H1 (cell line): ENCODE results near the gene SPTBN1. TPM values are rescaled to one million over a fixed set of nuclear protein-coding genes. Genes with fewer than 3 reads are reported as not detected.

Source experiments
- CTCF ChIA-PET: fragments of 300-600 bp; sonication (Branson Sonifier 250); formaldehyde crosslinking; loops from one replicate; lab custom pipeline; 2021; ENCODE audit not compliant: partially characterized antibody; lab: Charles Lee
- POLR2A ChIA-PET: fragments of 300-600 bp; sonication (Branson Sonifier 250); formaldehyde crosslinking; loops from one replicate; lab custom pipeline; 2021; ENCODE audit warnings: inconsistent platforms; ENCODE audit not compliant: partially characterized antibody; lab: Charles Lee
- DNase-seq, 2 experiments: peaks; one replicate each; pipeline versions ENCODE4 v3.0.0 to v3.0.0-alpha.2; 2010 to 2022; ENCODE audit warnings: low spot score in 2 of 2, low read depth in 1 of 2, mixed read lengths in 1 of 2
- FAIRE-seq: peaks from 2 replicates; lab custom pipeline; 2011; peaks lifted over from hg19 to GRCh38; lab: Jason Lieb, UNC
- H2AFZ ChIP-seq: 2 replicates; pipeline ENCODE4 v1.8.1; 2012; ENCODE audit warnings: low read length, inconsistent platforms
- H2AK5ac ChIP-seq: 2 replicates; pipeline ENCODE4 v1.6.1; 2013; ENCODE audit warnings: low read depth, low read length
- H2BK120ac ChIP-seq: replicated peaks from 2 replicates; pipeline ENCODE3; 2013; ENCODE audit warnings: low read depth, low read length, inconsistent platforms
- H2BK12ac ChIP-seq: 2 replicates; pipeline ENCODE4 v1.6.1; 2013; ENCODE audit warnings: low read depth, low read length
- H2BK15ac ChIP-seq: 2 replicates; pipeline ENCODE4 v1.6.1; 2013; ENCODE audit warnings: low read length
- H2BK20ac ChIP-seq: 2 replicates; pipeline ENCODE4 v1.6.1; 2013; ENCODE audit warnings: low read length
- H2BK5ac ChIP-seq: 2 replicates; pipeline ENCODE4 v1.6.1; 2013; ENCODE audit warnings: low read depth, low read length
- H3K14ac ChIP-seq: 2 replicates; pipeline ENCODE4 v1.6.1; 2013; ENCODE audit warnings: inconsistent platforms; ENCODE audit not compliant: insufficient read length
- H3K18ac ChIP-seq: 2 replicates; pipeline ENCODE4 v1.6.1; 2013; ENCODE audit warnings: low read length; ENCODE audit errors: extremely low read depth
- H3K23ac ChIP-seq: 2 replicates; pipeline ENCODE4 v1.6.1; 2013; ENCODE audit warnings: inconsistent platforms; ENCODE audit not compliant: insufficient read length
- H3K23me2 ChIP-seq: 2 replicates; pipeline ENCODE4 v1.6.1; 2013; ENCODE audit warnings: low read depth, low read length
- H3K27ac ChIP-seq: 2 replicates; pipeline ENCODE4 v1.6.1; 2011; ENCODE audit warnings: low read depth, low read length, inconsistent platforms
- H3K27me3 ChIP-seq, 4 experiments: replicated peaks in 1 of 4; 1 replicate in 1 of 4; 2 replicates in 3 of 4; pipeline versions ENCODE4 v1.6.1 to v1.8.1; 2011 to 2013; ENCODE audit warnings: low read length in 3 of 4, mild to moderate bottlenecking in 3 of 4, inconsistent platforms in 2 of 4, mixed read lengths in 2 of 4, moderate library complexity in 1 of 4; ENCODE audit not compliant: control insufficient read depth in 3 of 4, insufficient read depth in 3 of 4; ENCODE audit errors: extremely low read depth in 1 of 4
- H3K36me3 ChIP-seq, 4 experiments: 2 replicates each; pipeline versions ENCODE4 v1.6.1 to v1.8.1; 2011 to 2013; ENCODE audit warnings: mild to moderate bottlenecking in 4 of 4, low read length in 3 of 4, moderate library complexity in 2 of 4, control low read depth in 1 of 4, inconsistent platforms in 1 of 4; ENCODE audit not compliant: insufficient read depth in 4 of 4, control insufficient read depth in 2 of 4
- H3K4ac ChIP-seq: replicated peaks from 2 replicates; pipeline ENCODE3; 2013; ENCODE audit warnings: low read length, low read depth, mixed read lengths, inconsistent platforms; ENCODE audit not compliant: insufficient read length
- H3K4me1 ChIP-seq, 4 experiments: replicated peaks in 1 of 4; 1 replicate in 1 of 4; 2 replicates in 3 of 4; pipeline versions ENCODE4 v1.6.1 to v1.8.1; 2011 to 2013; ENCODE audit warnings: low read length in 3 of 4, inconsistent platforms in 2 of 4, mixed read lengths in 1 of 4; ENCODE audit not compliant: insufficient read depth in 4 of 4, control insufficient read depth in 3 of 4
- H3K4me2 ChIP-seq, 2 experiments: 2 replicates each; pipeline versions ENCODE4 v1.6.1 to v1.8.1; 2011 to 2013; ENCODE audit warnings: low read depth in 2 of 2, low read length in 2 of 2, control low read depth in 1 of 2, inconsistent platforms in 1 of 2, mild to moderate bottlenecking in 1 of 2; ENCODE audit not compliant: insufficient read depth in 1 of 2
- H3K4me3 ChIP-seq, 4 experiments: fragments of 200-600, 300-600 bp in 1 of 4; sonication (generic), shearing (Covaris generic), sonication (Bioruptor Twin) in 1 of 4; 2 replicates each; pipeline versions ENCODE4 v1.5.1 to v1.8.1; 2011 to 2016; ENCODE audit warnings: low read length in 4 of 4, low read depth in 3 of 4, control low read depth in 2 of 4, inconsistent platforms in 2 of 4, mild to moderate bottlenecking in 2 of 4, mixed read lengths in 1 of 4, moderate library complexity in 1 of 4; ENCODE audit not compliant: insufficient read depth in 2 of 4; ENCODE audit errors: extremely low read depth in 1 of 4
- H3K56ac ChIP-seq: replicated peaks from 2 replicates; pipeline ENCODE3; 2013; ENCODE audit warnings: low read depth, mild to moderate bottlenecking, mixed read lengths, low read length, inconsistent platforms; ENCODE audit not compliant: insufficient read length
- H3K79me1 ChIP-seq: 2 replicates; pipeline ENCODE4 v1.6.1; 2013; ENCODE audit warnings: low read depth, low read length, control low read depth
- H3K79me2 ChIP-seq, 2 experiments: 2 replicates each; pipeline versions ENCODE4 v1.6.1 to v1.8.1; 2012 to 2013; ENCODE audit warnings: low read length in 2 of 2, mild to moderate bottlenecking in 2 of 2, inconsistent platforms in 1 of 2; ENCODE audit not compliant: insufficient read depth in 2 of 2, control insufficient read depth in 1 of 2
- H3K9ac ChIP-seq, 4 experiments: replicated peaks in 1 of 4; 1 replicate in 1 of 4; 2 replicates in 3 of 4; pipeline versions ENCODE4 v1.6.1 to v1.8.1; 2011 to 2013; ENCODE audit warnings: low read depth in 3 of 4, low read length in 3 of 4, control low read depth in 2 of 4, mild to moderate bottlenecking in 2 of 4, moderate library complexity in 2 of 4, inconsistent platforms in 1 of 4; ENCODE audit errors: extremely low read depth in 1 of 4
- H3K9me3 ChIP-seq, 2 experiments: 2 replicates each; pipeline versions ENCODE4 v1.6.1 to v1.8.1; 2012 to 2013; ENCODE audit warnings: mild to moderate bottlenecking in 2 of 2, moderate library complexity in 2 of 2, control low read depth in 1 of 2, inconsistent platforms in 1 of 2, low read depth in 1 of 2, low read length in 1 of 2, mixed read lengths in 1 of 2; ENCODE audit not compliant: insufficient read depth in 2 of 2
- H4K20me1 ChIP-seq, 2 experiments: replicated peaks in 1 of 2; 2 replicates each; pipeline versions ENCODE3 to v1.8.1; 2011 to 2013; ENCODE audit warnings: inconsistent platforms in 2 of 2, low read length in 2 of 2, mild to moderate bottlenecking in 1 of 2; ENCODE audit not compliant: insufficient read depth in 2 of 2, control insufficient read depth in 1 of 2
- H4K5ac ChIP-seq: 2 replicates; pipeline ENCODE4 v1.6.1; 2013; ENCODE audit warnings: low read length, low read depth, mixed read lengths, inconsistent platforms; ENCODE audit not compliant: insufficient read length
- H4K8ac ChIP-seq: 2 replicates; pipeline ENCODE4 v1.8.0; 2013; ENCODE audit warnings: mild to moderate bottlenecking, moderate library complexity, low read length, inconsistent platforms; ENCODE audit not compliant: insufficient read depth; ENCODE audit errors: extremely low read depth
- H4K91ac ChIP-seq: replicated peaks from 2 replicates; pipeline ENCODE3; 2013; ENCODE audit warnings: low read length, mixed read lengths, inconsistent platforms; ENCODE audit not compliant: insufficient read length
- CBX8 ChIP-seq: fragments of 300-800, 300-1000 bp; sonication (generic); IDR thresholded peaks from 2 replicates; pipeline ENCODE4 v1.7.1; 2016; ENCODE audit warnings: low read depth, low read length, borderline replicate concordance
- CHD1 ChIP-seq: IDR thresholded peaks from 2 replicates; pipeline ENCODE4 v1.6.1; 2012; ENCODE audit warnings: low read depth, low read length, improper control_type of control experiment
- CTBP2 ChIP-seq: IDR thresholded peaks from 2 replicates; pipeline ENCODE4 v1.7.0; 2011; ENCODE audit warnings: borderline replicate concordance, mild to moderate bottlenecking, moderate library complexity, mixed read lengths, low read length; ENCODE audit not compliant: insufficient read depth, insufficient read length
- KDM5A ChIP-seq: fragments of 200-600 bp; IDR thresholded peaks from 2 replicates; pipeline ENCODE4 v1.7.1; 2012; ENCODE audit warnings: mild to moderate bottlenecking, low read length, inconsistent platforms, mixed read lengths
- MAFK ChIP-seq: IDR thresholded peaks from 2 replicates; pipeline ENCODE4 v1.6.1; 2012; ENCODE audit warnings: low read depth, mild to moderate bottlenecking, improper control_type of control experiment, low read length
- NANOG ChIP-seq: IDR thresholded peaks from 2 replicates; pipeline ENCODE4 v1.6.1; 2011; ENCODE audit warnings: low read length, low read depth, mild to moderate bottlenecking, inconsistent platforms; ENCODE audit not compliant: insufficient read depth, poor library complexity, severe bottlenecking
- NRF1 ChIP-seq: IDR thresholded peaks from 2 replicates; pipeline ENCODE4 v1.6.1; 2011; ENCODE audit warnings: mild to moderate bottlenecking, low read depth, low read length, improper control_type of control experiment
- POU5F1 ChIP-seq: IDR thresholded peaks from 2 replicates; pipeline ENCODE4 v1.6.1; 2011; ENCODE audit warnings: low read depth, mild to moderate bottlenecking, low read length, moderate library complexity
- RBBP5 ChIP-seq: IDR thresholded peaks from 2 replicates; pipeline ENCODE4 v1.7.1; 2012; ENCODE audit warnings: low read depth, mild to moderate bottlenecking, inconsistent platforms, low read length, moderate library complexity, borderline replicate concordance
- RXRA ChIP-seq: IDR thresholded peaks from 2 replicates; pipeline ENCODE4 v1.6.1; 2011; ENCODE audit warnings: low read depth, mild to moderate bottlenecking, low read length, moderate library complexity; ENCODE audit not compliant: insufficient read depth
- SAP30 ChIP-seq: fragments of 300-600 bp; sonication (generic); IDR thresholded peaks from 2 replicates; pipeline ENCODE4 v1.7.1; 2012; ENCODE audit warnings: low read length, moderate library complexity, mild to moderate bottlenecking, inconsistent platforms; ENCODE audit not compliant: insufficient read depth, insufficient replicate concordance
- SIN3A ChIP-seq, 2 experiments: IDR thresholded peaks in 1 of 2; conservative IDR thresholded peaks in 1 of 2; 2 replicates each; pipeline ENCODE4 v1.6.1; 2011 to 2012; ENCODE audit warnings: low read length in 2 of 2, improper control_type of control experiment in 1 of 2, low read depth in 1 of 2, mild to moderate bottlenecking in 1 of 2
- SP4 ChIP-seq: IDR thresholded peaks from 2 replicates; pipeline ENCODE4 v1.6.1; 2012; ENCODE audit warnings: low read length, inconsistent platforms
- WGBS, 2 experiments: shearing (Covaris generic) in 1 of 2; methylation state at CpG; one replicate each; pipeline versions ENCODE4 v1.1.6 to v1.1.7; 2013 to 2015; ENCODE audit warnings: low lambda C conversion rate in 2 of 2, mixed read lengths in 2 of 2, inconsistent platforms in 1 of 2, low coverage in 1 of 2, missing lambda C conversion rate in 1 of 2; ENCODE audit not compliant: insufficient replicate concordance in 2 of 2, insufficient coverage in 1 of 2, insufficient read length in 1 of 2; ENCODE audit errors: extremely low coverage in 1 of 2, missing lambda C conversion rate in 1 of 2; 5-methylcytosine and 5-hydroxymethylcytosine counted together
- polyA plus RNA-seq, 7 experiments: library from polyadenylated mRNA; depleted of rRNA in 3 of 7; stranded (reverse) in 5 of 7; unstranded in 2 of 7; fragments of >200 nt in 5 of 7; fragments of 200-250 nt in 2 of 7; gene quantifications; 1 replicate in 5 of 7; 2 replicates in 1 of 7; 4 replicates in 1 of 7; pipeline versions ENCODE4 v1.2.1 to v1.2.3, GENCODE V29; 2011 to 2013; ENCODE audit warnings: missing spikeins in 2 of 7, mixed read lengths in 2 of 7
- total RNA-seq: library from RNA; stranded (reverse); fragmentation: NEBNext Ultra II Directional; extraction: Animal tissue kit (Norgen Biotek cat#: 25700); gene quantifications from 2 replicates; pipeline ENCODE4 v1.2.1, GENCODE V29; 2021

Gene SPTBN1
- total and polyA plus RNA-seq, 2 of the 8 experiments (the other 6 are each of a cell fraction or from before 2014, with no cell fraction given): 31.8 to 180 TPM

GRCh38 chr2:54710216-54710615, 254.1 kb downstream of the SPTBN1 start:
- no peak overlapping the region for H3K18ac ChIP-seq
- no peak overlapping the region for H4K8ac ChIP-seq
- no peak overlapping the region; the same call in 1 of the 2 replicates for H2BK12ac ChIP-seq
- CTCF ChIA-PET: interaction anchor here (0.6 to 9.5 kb wide), 7 partner anchors 12 to 231 kb away, joined by 3 to 179 read pairs (median 20); partner anchors contain the start of gene EML6
- POLR2A ChIA-PET: interaction anchor here (0.5 to 1.2 kb wide), 3 partner anchors 10 to 32 kb away, joined by 3 to 5 read pairs (median 4); no protein-coding TSS in a partner anchor
- no peak overlapping the region for H3K23ac ChIP-seq
- H3K27ac ChIP-seq: no peak overlapping the region
- H4K91ac ChIP-seq: no peak overlapping the region
- peaks cover 0 to 8% (median under 1%) of the 10 kb centered on the region in 4 experiments; a peak in 4 of 7 replicates for H3K4me1 ChIP-seq
- H3K27me3 ChIP-seq: peaks cover 0 to 9% (median 5%) of the 10 kb centered on the region in 4 experiments; a peak in 4 of 7 replicates
- H3K23me2 ChIP-seq: peaks cover 8% of the 10 kb centered on the region; the same call in 1 of the 2 replicates
- FAIRE-seq (no peak), DNase-seq (no peak)
- H2AK5ac ChIP-seq: no peak overlapping the region
- no peak overlapping the region for H4K5ac ChIP-seq
- H3K56ac ChIP-seq: no peak overlapping the region
- H3K36me3 ChIP-seq: no peaks in the 10 kb centered on the region
- H3K4ac ChIP-seq: no peak overlapping the region
- H2BK120ac ChIP-seq: no peak overlapping the region
- no peaks in the 10 kb centered on the region for H3K79me2 ChIP-seq
- no peaks in the 10 kb centered on the region for H4K20me1 ChIP-seq
- H3K79me1 ChIP-seq: no peaks in the 10 kb centered on the region
- H3K4me2 ChIP-seq: no peak overlapping the region; a peak in 1 of 4 replicates
- 77% methylated on average over 10 of the region's 10 CpGs; no CpG with 5 or more reads in 1 of the 2 experiments for WGBS, 2 experiments
- H2BK5ac ChIP-seq: no peak overlapping the region
- H2BK15ac ChIP-seq: 0 out of 2 replicates have a peak overlapping the region, but pooled peaks have one; percentile 23
- no peak overlapping the region for H3K14ac ChIP-seq
- H3K4me3 ChIP-seq: no peak overlapping the region
- no peak overlapping the region for H3K9ac ChIP-seq
- H3K9me3 ChIP-seq: no peaks in the 10 kb centered on the region
- H2AFZ ChIP-seq: no peak overlapping the region
- no peak overlapping the region for H2BK20ac ChIP-seq
- TF ChIP-seq RBBP5 (no peak), SAP30 (no peak), NANOG (no peak), POU5F1 (no peak), SP4 (no peak), CHD1 (no peak), NRF1 (no peak), CTBP2 (no peak), KDM5A (no peak), SIN3A (conservative IDR thresholded peaks at IDR 0.05 in 1 of 2, IDR thresholded peaks at IDR 0.05 in 1 of 2; ENCODE audit: low read depth in 1 of 2, low read length in 2 of 2) (no peak), RXRA (no peak), MAFK (no peak), CBX8 (no peak)
